HAP-1 (cell line): Measurements from ENCODE around the gene RAET1E.
"Not testable (repeated sequence)": the region's sequence is repeated elsewhere in the genome, so short reads cannot be mapped to it uniquely, and the experiment has no call there.

Experiments
- DNase-seq, 2 experiments: peaks; one replicate each; pipeline ENCODE4 v3.0.0-alpha.2; 2016 to 2020; ENCODE audit warnings: low spot score in 2 of 2
- H3K27me3 ChIP-seq: fragments of 250-450 bp; sonication (Bioruptor Pico); 2 replicates; pipeline ENCODE4 v1.5.1; 2020; ENCODE audit warnings: low read depth, mild to moderate bottlenecking, moderate library complexity
- H3K36me3 ChIP-seq: fragments of 250-450 bp; sonication (Bioruptor Pico); replicated peaks from 2 replicates; pipeline ENCODE4 v1.5.1; 2020; ENCODE audit warnings: mild to moderate bottlenecking
- H3K4me1 ChIP-seq: fragments of 250-450 bp; sonication (Bioruptor Pico); 2 replicates; pipeline ENCODE4 v1.5.1; 2020; ENCODE audit warnings: mild to moderate bottlenecking
- H3K4me3 ChIP-seq: fragments of 250-450 bp; sonication (Bioruptor Pico); 2 replicates; pipeline ENCODE4 v1.5.1; 2020; ENCODE audit warnings: mild to moderate bottlenecking, moderate library complexity
- H3K9me3 ChIP-seq: fragments of 250-450 bp; sonication (Bioruptor Pico); 2 replicates; pipeline ENCODE4 v1.5.1; 2020; ENCODE audit warnings: mild to moderate bottlenecking, moderate library complexity
- in situ Hi-C: fragments of 300-500 bp; cut with MboI; formaldehyde crosslinking; loops from 3 replicates; pipeline ENCODE4 v1.14.3; 2020; ENCODE audit warnings: low sequenced_read_pairs, inconsistent platforms, mixed read lengths

Gene RAET1E

DNA sequence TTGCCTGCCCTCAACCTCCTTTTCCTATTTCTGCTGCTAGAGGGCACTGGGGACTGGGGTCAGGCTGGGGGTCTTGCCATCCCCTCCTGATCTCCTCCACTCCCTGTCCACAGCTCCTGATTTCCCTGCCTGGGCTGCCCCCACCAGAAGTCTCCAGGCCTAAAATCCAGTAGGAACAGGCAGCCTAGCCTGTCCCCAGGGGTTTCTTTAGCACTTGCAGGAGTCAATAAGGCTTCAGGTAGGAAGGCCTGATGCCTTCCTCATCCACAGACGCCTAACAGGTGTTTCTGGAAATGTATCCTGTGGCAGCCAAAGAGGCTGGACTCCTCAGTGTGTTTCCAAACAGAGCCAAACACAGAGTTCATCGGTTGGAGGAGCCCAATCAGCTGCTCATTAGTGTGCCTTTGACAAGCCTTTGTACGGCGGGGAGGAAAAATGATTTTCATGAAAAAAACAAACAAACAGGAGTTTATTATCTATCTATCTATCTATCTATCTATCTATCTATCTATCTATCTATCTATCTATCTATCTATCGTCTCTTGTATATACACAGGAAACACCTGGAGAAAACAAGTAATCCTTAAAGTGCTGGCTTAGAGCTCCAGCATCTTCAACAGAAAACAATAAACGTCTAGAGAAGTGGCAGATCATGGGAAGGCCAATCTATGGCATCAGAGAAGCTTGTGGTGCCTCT lies 3.7 kb upstream of the RAET1E start:
- Histone ChIP-seq H3K4me1 (no peaks in the 10 kb centered on the region), H3K9me3 (no peaks in the 10 kb centered on the region), H3K27me3 (no peaks in the 10 kb centered on the region; the same call in 1 of the 2 replicates), H3K36me3 (no peaks in the 10 kb centered on the region), H3K4me3 (no peak overlapping the region)
- no peak for DNase-seq
- in situ Hi-C loops, result loop anchor here (25.0 kb wide), 1 partner anchor 839 kb away; no protein-coding TSS in a partner anchor

DNA sequence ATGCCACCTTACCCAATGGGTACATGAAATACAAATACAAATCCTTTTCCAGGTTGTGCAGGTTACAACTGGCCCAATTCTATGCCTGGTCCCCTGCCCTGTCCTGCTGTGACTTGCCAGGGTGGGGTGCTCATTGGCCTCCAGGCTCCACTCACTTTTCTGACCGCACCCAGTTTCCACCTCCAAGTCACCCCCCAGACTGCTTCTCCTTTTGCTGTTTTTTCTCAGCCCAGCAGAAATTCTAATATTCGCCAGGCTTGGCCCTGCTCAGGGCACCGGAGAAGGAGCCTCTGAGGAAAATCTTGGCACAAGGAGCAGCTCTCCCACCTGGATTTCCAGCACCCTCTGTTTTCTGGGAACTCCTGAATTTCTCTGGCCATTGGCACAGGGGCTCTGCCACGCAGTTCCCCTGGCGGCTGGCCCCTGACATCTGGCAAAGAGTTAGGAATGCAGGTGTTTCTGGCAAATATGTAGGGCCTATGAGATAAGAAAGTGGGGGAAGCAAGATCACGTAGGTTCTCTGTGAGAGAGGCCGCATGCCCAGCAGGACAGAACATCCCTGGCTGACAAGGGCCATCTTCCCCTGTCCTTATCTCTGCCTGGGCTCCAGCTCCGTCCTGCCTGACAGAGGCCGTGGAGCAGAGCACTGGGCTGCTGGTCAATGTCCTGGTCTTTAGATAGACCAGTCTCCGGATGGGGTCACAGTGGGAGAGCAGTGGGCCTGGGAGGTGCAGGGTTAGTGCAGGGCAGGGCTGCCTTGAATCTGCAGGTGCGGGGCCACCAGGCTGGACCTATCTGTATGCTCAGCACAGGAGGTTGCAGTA lies 2.9 kb upstream of the RAET1E start:
- Histone ChIP-seq H3K27me3 (no peaks in the 10 kb centered on the region; the same call in 1 of the 2 replicates), H3K36me3 (no peaks in the 10 kb centered on the region), H3K9me3 (no peaks in the 10 kb centered on the region), H3K4me3 (no peak overlapping the region), H3K4me1 (no peaks in the 10 kb centered on the region)
- in situ Hi-C loops, result loop anchor here (25.0 kb wide), 1 partner anchor 839 kb away; no protein-coding TSS in a partner anchor
- DNase-seq, result no peak

DNA sequence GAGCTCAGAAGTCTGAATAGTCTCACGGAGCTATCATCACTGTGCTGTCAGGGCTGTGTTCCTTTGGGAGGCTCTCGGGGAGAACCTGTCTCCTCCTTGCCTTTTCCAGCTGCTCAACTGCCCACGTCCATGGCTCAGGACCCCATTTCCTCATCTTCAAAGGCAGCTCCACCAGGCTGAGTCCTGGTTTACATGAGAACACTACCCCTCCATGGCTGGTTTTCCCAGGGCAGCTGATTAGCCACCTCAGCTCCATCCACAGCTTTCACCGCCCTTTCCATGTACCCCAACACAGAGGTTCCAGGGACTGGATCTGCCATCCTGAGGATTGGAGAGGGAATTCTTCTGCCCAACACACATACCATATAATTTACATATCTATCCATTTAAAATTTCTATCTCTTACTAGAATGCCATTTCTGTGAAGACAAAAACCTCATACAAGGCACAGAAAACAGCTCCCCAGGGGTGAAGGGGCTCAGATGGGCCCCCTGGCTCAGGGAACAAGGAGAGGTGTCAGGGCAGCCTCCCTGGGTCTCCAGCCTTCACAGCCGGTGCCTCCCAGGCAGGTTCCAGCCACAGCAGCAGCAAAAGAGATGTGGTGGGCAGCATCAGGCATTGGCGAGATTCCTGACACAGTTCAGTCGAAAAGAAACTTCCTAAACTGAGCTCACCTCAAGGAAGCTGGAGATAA lies 2.2 kb upstream of the RAET1E start:
- DNase-seq, result no peak
- Histone ChIP-seq H3K4me3 (no peak overlapping the region), H3K27me3 (no peaks in the 10 kb centered on the region; the same call in 1 of the 2 replicates), H3K36me3 (no peaks in the 10 kb centered on the region), H3K4me1 (no peaks in the 10 kb centered on the region), H3K9me3 (no peaks in the 10 kb centered on the region)
- in situ Hi-C loops, result loop anchor here (25.0 kb wide), 1 partner anchor 838 kb away; no protein-coding TSS in a partner anchor

DNA sequence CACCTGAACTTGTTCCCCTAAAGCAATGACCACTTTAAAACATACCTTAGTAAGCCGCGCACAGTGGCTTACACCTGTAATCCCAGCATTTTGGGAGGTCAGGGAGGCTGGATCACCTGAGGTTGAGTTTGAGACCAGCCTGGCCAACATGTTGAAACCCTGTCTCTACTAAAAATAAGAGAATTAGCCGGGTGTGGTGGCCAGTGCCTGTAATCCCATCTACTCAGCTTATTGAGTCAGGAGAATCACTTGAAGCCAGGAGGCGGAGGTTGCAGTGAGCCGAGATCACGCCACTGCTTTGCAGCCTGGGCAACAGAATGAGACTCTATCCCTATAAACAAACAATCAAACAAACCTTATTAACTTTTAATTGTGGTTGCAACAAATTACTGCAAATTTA lies 1.6 kb upstream of the RAET1E start:
- DNase-seq, result no peak
- H3K4me3 ChIP-seq, result no peak overlapping the region
- no peaks in the 10 kb centered on the region; the same call in 1 of the 2 replicates for H3K27me3 ChIP-seq
- H3K4me1 ChIP-seq, result no peaks in the 10 kb centered on the region
- no peaks in the 10 kb centered on the region for H3K36me3 ChIP-seq
- no peaks in the 10 kb centered on the region for H3K9me3 ChIP-seq
- in situ Hi-C loops, result no loop called here

- Histone ChIP-seq H3K4me3 (no peak overlapping the region), H3K4me1 (no peaks in the 10 kb centered on the region), H3K27me3 (no peaks in the 10 kb centered on the region; the same call in 1 of the 2 replicates), H3K36me3 (no peaks in the 10 kb centered on the region), H3K9me3 (no peaks in the 10 kb centered on the region)
- DNase-seq, result no peak
- in situ Hi-C loops, result no loop called here
Measured at GRCh38 chr6:149898966-149899365, 1.1 kb upstream of the RAET1E start.

DNA sequence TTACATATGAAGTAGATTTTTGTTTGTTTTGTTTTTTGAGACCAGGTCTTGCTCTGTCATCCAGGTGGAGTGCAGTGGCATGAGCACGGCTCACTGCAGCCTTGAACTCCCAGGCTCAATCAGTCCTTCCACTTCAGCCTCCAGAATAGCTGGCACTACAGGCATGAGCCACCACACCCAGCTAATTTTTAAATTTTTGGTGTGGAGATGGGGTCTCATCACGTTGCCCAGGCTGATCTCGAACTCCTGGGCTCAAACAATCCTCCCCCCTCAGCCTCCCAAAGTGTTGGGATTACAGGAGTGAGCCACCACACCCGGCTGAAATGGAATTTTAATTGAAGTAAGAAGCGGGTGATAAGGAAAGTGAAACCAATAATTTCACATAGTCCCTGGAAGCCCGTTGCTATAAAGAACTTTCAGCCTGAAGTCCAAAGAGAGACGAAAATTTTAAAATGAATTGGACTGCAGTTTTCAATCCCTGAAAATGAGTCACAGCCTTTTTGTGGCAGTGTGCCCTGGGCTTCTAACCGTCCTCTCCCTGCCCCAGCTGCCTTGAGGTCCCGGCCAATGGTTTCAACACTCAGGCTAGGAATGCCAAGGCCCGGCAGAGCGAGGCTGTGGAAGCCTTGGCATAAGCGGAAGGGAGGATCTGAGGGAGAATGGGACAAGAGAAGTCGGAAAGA lies 757 bp downstream of the RAET1E start:
- Histone ChIP-seq H3K4me3 (no peak overlapping the region), H3K36me3 (no peaks in the 10 kb centered on the region), H3K27me3 (no peaks in the 10 kb centered on the region; the same call in 1 of the 2 replicates), H3K4me1 (no peaks in the 10 kb centered on the region), H3K9me3 (no peaks in the 10 kb centered on the region)
- DNase-seq, result no peak
- in situ Hi-C loops, result no loop called here

DNA sequence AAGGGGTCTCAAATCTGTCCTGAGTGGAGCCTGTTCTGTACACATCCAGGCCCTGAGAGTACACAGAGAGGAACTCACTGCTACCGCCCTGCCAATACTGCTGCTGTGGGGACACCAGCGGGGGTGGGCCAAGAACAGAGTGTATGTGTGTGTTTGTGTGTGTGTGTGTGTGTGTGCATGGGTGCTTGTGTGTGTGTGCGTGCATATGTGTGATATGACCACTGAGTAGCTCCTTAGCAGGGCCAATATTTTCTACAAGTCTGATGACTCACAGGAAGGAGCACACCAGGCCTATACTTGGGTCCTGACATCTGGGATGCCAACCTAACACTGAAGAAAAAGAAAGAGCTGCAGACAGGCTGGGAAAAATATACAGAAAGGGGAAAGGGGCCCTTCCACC lies 1.4 kb downstream of the RAET1E start:
- no peaks in the 10 kb centered on the region for H3K9me3 ChIP-seq
- H3K4me1 ChIP-seq, result no peaks in the 10 kb centered on the region
- no peaks in the 10 kb centered on the region for H3K27me3 ChIP-seq
- in situ Hi-C loops, result no loop called here
- H3K4me3 ChIP-seq, result no peak overlapping the region
- no peak for DNase-seq
- no peaks in the 10 kb centered on the region for H3K36me3 ChIP-seq

GRCh38 chr6:149895833-149896271 lies 2.1 kb downstream of the RAET1E start:
- no peak for DNase-seq
- in situ Hi-C loops, result no loop called here
- H3K27me3 ChIP-seq, result no peaks in the 10 kb centered on the region
- no peaks in the 10 kb centered on the region for H3K4me1 ChIP-seq
- no peaks in the 10 kb centered on the region for H3K9me3 ChIP-seq
- H3K4me3 ChIP-seq, result no peak overlapping the region
- H3K36me3 ChIP-seq, result no peaks in the 10 kb centered on the region

DNA sequence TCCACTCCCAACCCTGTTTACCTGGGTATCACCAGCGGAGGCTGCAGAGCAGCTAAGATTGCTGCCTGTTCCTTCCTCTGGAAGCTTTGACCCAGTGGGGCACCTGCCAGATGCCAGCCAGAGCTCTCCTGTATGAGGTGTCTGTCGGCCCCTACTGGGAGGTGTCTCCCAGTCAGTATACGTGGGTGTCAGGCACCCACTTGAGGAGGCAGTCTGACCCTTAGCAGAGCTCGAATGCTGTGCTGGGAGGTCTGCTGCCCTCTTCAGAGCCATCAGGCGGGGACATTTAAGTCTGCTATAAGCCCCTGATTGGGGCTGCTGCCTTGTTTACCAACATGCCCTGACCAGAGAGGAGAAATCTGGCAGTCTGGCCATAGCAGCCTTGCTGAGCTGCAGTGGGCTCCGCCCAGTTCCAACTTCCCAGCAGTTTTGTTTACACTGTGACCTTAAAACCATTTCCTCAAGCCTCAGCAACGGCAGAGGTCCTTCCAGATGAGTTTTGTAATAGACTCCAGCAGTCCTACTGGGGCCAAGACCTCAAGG lies 2.8 kb downstream of the RAET1E start:
- Histone ChIP-seq H3K36me3 (no peaks in the 10 kb centered on the region), H3K27me3 (no peaks in the 10 kb centered on the region), H3K9me3 (no peaks in the 10 kb centered on the region), H3K4me1 (no peaks in the 10 kb centered on the region), H3K4me3 (no peak overlapping the region)
- in situ Hi-C loops, result no loop called here
- DNase-seq, result no peak

DNA sequence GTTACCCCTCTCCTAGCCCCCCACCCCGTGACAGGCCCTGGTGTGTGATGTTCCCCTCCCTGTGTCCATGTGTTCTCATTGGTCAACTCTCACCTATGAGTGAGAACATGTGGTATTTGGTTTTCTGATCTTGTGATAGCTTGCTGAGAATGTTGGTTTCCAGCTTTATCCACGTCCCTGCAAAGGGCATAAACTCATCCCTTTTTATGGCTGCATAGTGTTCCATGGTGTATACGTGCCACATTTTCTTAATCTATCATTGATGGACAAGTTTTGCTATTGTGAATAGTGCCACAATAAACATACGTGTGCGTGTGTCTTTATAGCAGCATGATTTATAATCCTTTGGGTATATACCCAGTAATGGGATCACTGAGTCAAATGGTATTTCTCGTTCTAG lies 6.0 kb downstream of the RAET1E start:
- H3K4me3 ChIP-seq, H3K27me3 ChIP-seq, H3K9me3 ChIP-seq, H3K4me1 ChIP-seq, H3K36me3 ChIP-seq, in situ Hi-C loops, DNase-seq: not testable (repeated sequence)

DNA sequence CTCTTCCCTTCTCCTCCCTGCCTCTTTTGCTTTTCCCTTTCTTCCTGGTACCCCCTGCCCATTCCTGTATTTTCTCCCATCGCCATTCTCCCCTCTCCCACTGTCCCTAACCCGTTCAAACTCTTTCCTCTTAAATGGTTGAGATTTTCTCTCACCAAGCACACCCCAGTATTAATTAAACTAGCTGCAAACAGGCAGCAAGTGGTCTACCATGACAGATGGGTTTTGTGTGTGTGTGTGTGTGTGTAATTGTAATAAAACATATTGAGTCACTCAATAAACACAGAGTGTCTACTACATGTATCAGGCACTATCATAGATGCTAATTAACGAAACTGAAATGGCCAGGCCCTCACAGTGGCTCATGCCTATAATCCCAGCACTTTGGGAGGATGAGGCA lies 6.7 kb downstream of the RAET1E start:
- no peaks in the 10 kb centered on the region for H3K27me3 ChIP-seq
- H3K4me3 ChIP-seq, result no peak overlapping the region

GRCh38 chr6:149890629-149891045 lies 7.3 kb downstream of the RAET1E start:
- Histone ChIP-seq H3K4me3 (no peak overlapping the region), H3K36me3 (no peaks in the 10 kb centered on the region), H3K27me3 (no peaks in the 10 kb centered on the region), H3K4me1 (no peaks in the 10 kb centered on the region), H3K9me3 (no peaks in the 10 kb centered on the region)
- in situ Hi-C loops, result no loop called here
- DNase-seq, result no peak

More for the DNA sequence above, 6.7 kb downstream of the RAET1E start:
- no peaks in the 10 kb centered on the region for H3K9me3 ChIP-seq
- no peaks in the 10 kb centered on the region for H3K4me1 ChIP-seq
- in situ Hi-C loops, result no loop called here
- no peaks in the 10 kb centered on the region for H3K36me3 ChIP-seq
- DNase-seq, result no peak

GRCh38 chr6:149889326-149889725 lies 8.6 kb downstream of the RAET1E start:
- DNase-seq, result no peak
- no peak overlapping the region for H3K4me3 ChIP-seq
- no peaks in the 10 kb centered on the region for H3K9me3 ChIP-seq
- no peaks in the 10 kb centered on the region for H3K4me1 ChIP-seq
- H3K36me3 ChIP-seq, result no peaks in the 10 kb centered on the region
- H3K27me3 ChIP-seq, result no peaks in the 10 kb centered on the region
- in situ Hi-C loops, result no loop called here
